ENCODE measurements around the gene CHSY1. TPM values are rescaled to one million over a fixed set of nuclear protein-coding genes. Genes with fewer than 3 reads are reported as not detected.
A peak's percentile ranks its signal among the peaks of the same experiment; 100 is the strongest.

CHSY1 gene
- total RNA-seq, 1 experiment from 2014 or later = 59.1 TPM

- Mint-ChIP-seq H3K36me3 (peaks cover 8% of the 10 kb centered on the region; the same call in 1 of the 2 replicates), H3K27ac (peak overlapping the region; percentile 60), H3K27me3 (ENCODE audit: low read depth) (no peaks in the 10 kb centered on the region), H3K4me3 (no peak overlapping the region), H3K9me3 (no peaks in the 10 kb centered on the region), H3K4me1 (peaks cover 90% of the 10 kb centered on the region)
- ATAC-seq (no peak; the same call in 1 of the 2 replicates), DNase-seq (ENCODE audit: low spot score) (no peak)
- POLR2A ChIA-PET = no interaction called here
- CTCF ChIA-PET = interaction anchor here (1.1 to 2.0 kb wide), 4 partner anchors 12 to 235 kb away, joined by 3 to 18 read pairs (median 8); no protein-coding TSS in a partner anchor
- no peak for TF ChIP-seq TEAD1 (CRISPR knock-in tag; IDR thresholded peaks at IDR 0.05)
- peak; percentile 12; the same call in 1 of the 2 replicates for TF ChIP-seq PRDM15 (CRISPR knock-in tag; IDR thresholded peaks at IDR 0.05)
Measured at GRCh38 chr15:101243420-101243819, 8.4 kb downstream of the CHSY1 start.

GRCh38 chr15:101242999-101243336 lies 8.9 kb downstream of the CHSY1 start:
- Mint-ChIP-seq H3K27ac (peak overlapping the region; percentile 60; the same call in 1 of the 2 replicates), H3K4me3 (no peak overlapping the region), H3K9me3 (no peaks in the 10 kb centered on the region), H3K36me3 (peaks cover 8% of the 10 kb centered on the region; the same call in 1 of the 2 replicates), H3K4me1 (peaks cover 90% of the 10 kb centered on the region), H3K27me3 (ENCODE audit: low read depth) (no peaks in the 10 kb centered on the region)
- TF ChIP-seq ATF3 (CRISPR knock-in tag; conservative IDR thresholded peaks at IDR 0.05) = no peak
- no peak for TF ChIP-seq STAT6 (CRISPR knock-in tag; conservative IDR thresholded peaks at IDR 0.05; ENCODE audit: low read depth)
- no peak for TF ChIP-seq ZNF232 (CRISPR knock-in tag; IDR thresholded peaks at IDR 0.05)
- TF ChIP-seq ZSCAN18 (CRISPR knock-in tag; IDR thresholded peaks at IDR 0.05) = no peak
- no peak for TF ChIP-seq ZNF671 (CRISPR knock-in tag; IDR thresholded peaks at IDR 0.05)
- no peak for TF ChIP-seq SP1 (CRISPR knock-in tag; conservative IDR thresholded peaks at IDR 0.05)
- no peak for TF ChIP-seq EMX1 (CRISPR knock-in tag; IDR thresholded peaks at IDR 0.05)
- POLR2A ChIA-PET = no interaction called here
- DNase-seq (ENCODE audit: low spot score) (no peak), ATAC-seq (0 out of 2 replicates have a peak, but pooled peaks have one; percentile 15)
- CTCF ChIA-PET = interaction anchor here (1.1 to 1.8 kb wide), 2 partner anchors 41 to 235 kb away, joined by 3 to 18 read pairs; no protein-coding TSS in a partner anchor

- CTCF ChIA-PET = interaction anchor here (1.1 to 1.8 kb wide), 2 partner anchors 41 to 234 kb away, joined by 3 to 18 read pairs; no protein-coding TSS in a partner anchor
- TF ChIP-seq FOXK1 (CRISPR knock-in tag; IDR thresholded peaks at IDR 0.05) (no peak), TP53 (CRISPR knock-in tag; IDR thresholded peaks at IDR 0.05) (no peak), USF2 (CRISPR knock-in tag; IDR thresholded peaks at IDR 0.05) (peak; percentile 31; the same call in 1 of the 2 replicates)
- H3K4me1 Mint-ChIP-seq = peaks cover 84% of the 10 kb centered on the region
- H3K36me3 Mint-ChIP-seq = peaks cover 2% of the 10 kb centered on the region; the same call in 1 of the 2 replicates
- ATAC-seq (no peak), DNase-seq (ENCODE audit: low spot score) (no peak)
- H3K4me3 Mint-ChIP-seq = no peak overlapping the region
- POLR2A ChIA-PET = no interaction called here
- H3K27me3 Mint-ChIP-seq (ENCODE audit: low read depth) = no peaks in the 10 kb centered on the region
- no peaks in the 10 kb centered on the region for H3K9me3 Mint-ChIP-seq
- peak overlapping the region; percentile 75 for H3K27ac Mint-ChIP-seq
Measured at GRCh38 chr15:101242160-101242998, 9.5 kb downstream of the CHSY1 start.

Data from WTC11 (cell line).